Measurements from ENCODE around the gene MRPS26. TPM values are rescaled to one million over a fixed set of nuclear protein-coding genes. Genes with fewer than 3 reads are reported as not detected.

The MRPS26 gene
- polyA plus RNA-seq, 1 experiment = 22.8 TPM

DNA sequence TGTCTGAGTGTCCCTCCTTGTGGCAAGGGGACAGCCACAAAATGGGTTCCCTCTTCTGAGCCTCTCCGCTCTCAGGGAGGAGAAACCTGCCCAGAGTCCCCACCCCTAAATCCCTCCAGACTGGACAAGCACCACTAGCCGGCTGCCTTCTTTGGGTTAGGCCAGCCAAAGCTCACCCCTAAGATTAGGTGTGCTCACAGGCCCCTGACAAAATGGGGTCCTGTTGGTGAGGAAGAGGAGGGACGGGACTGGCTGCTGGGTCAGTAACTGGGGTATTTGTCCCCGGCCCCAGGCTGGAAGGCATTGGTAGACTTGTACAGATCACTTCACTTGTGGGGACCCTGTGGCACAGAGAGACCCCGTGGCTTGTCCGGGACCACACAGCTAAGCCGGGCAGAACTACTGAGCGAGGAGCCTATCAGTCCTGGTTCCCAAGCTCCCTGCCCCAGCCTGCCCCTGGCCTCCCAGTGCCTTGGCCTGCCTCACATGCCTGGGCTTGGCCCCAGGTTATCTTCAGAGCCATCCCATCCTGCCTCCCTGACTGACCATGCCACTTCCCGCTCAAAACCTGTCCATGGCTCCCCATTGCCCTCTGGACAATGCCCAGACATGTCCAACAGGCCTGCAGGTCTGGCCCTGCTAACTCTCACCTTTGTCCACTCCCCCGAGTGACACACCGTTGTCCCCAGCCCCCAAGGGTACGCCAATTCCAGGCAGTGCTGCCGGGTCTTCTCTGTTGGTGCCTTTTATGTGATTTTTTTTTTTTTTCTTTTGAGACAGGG is 49.2 kb downstream of the MRPS26 start:
- Histone ChIP-seq H3K9me3 (ENCODE audit: control insufficient read depth, insufficient read depth, low read length) (no peaks in the 10 kb centered on the region; the same call in 1 of the 2 replicates), H3K4me3 (ENCODE audit: low read depth, low read length) (no peak overlapping the region), H3K27me3 (ENCODE audit: control insufficient read depth, insufficient read depth, low read length) (peaks cover 12% of the 10 kb centered on the region), H3K27ac (ENCODE audit: low read depth, low read length) (no peak overlapping the region)
- ChIA-PET CTCF (no interaction called here), POLR2A (no interaction called here)
- TF ChIP-seq, protein P1, sequence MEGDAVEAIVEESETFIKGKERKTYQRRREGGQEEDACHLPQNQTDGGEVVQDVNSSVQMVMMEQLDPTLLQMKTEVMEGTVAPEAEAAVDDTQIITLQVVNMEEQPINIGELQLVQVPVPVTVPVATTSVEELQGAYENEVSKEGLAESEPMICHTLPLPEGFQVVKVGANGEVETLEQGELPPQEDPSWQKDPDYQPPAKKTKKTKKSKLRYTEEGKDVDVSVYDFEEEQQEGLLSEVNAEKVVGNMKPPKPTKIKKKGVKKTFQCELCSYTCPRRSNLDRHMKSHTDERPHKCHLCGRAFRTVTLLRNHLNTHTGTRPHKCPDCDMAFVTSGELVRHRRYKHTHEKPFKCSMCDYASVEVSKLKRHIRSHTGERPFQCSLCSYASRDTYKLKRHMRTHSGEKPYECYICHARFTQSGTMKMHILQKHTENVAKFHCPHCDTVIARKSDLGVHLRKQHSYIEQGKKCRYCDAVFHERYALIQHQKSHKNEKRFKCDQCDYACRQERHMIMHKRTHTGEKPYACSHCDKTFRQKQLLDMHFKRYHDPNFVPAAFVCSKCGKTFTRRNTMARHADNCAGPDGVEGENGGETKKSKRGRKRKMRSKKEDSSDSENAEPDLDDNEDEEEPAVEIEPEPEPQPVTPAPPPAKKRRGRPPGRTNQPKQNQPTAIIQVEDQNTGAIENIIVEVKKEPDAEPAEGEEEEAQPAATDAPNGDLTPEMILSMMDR (IDR thresholded peaks at IDR 0.05; ENCODE audit: low read depth, low read length) = no peak
- no peak for DNase-seq (ENCODE audit: low read depth, low spot score)

Other genes starting within 250 kb of the MRPS26 start
- 9.0 and 12.9 TPM in 2 replicates for gene CPXM1, start 245.4 kb upstream of the MRPS26 start, polyA plus RNA-seq (2011; rRNA removed)
- not detected in 2 replicates for gene C20orf141, start 231.1 kb upstream of the MRPS26 start, polyA plus RNA-seq (2011; rRNA removed)
- not detected in 2 replicates for gene TMEM239, start 229.7 kb upstream of the MRPS26 start, polyA plus RNA-seq (2011; rRNA removed)
- 17.5 and 19.7 TPM in 2 replicates for gene PCED1A, start 205.4 kb upstream of the MRPS26 start, polyA plus RNA-seq (2011; rRNA removed)
- 33.5 and 36.7 TPM in 2 replicates for gene VPS16, start 205.3 kb upstream of the MRPS26 start, polyA plus RNA-seq (2011; rRNA removed)
- gene PTPRA, start 172.6 kb upstream of the MRPS26 start, polyA plus RNA-seq (2011; rRNA removed) = 68.0 and 87.4 TPM in 2 replicates
- gene GNRH2, start 2.4 kb upstream of the MRPS26 start, polyA plus RNA-seq (2011; rRNA removed) = not detected in 2 replicates
- not detected in 2 replicates for gene OXT, start 25.6 kb downstream of the MRPS26 start, polyA plus RNA-seq (2011; rRNA removed)
- not detected in 2 replicates for gene AVP, start 38.7 kb downstream of the MRPS26 start, polyA plus RNA-seq (2011; rRNA removed)
- gene FASTKD5, start 113.8 kb downstream of the MRPS26 start, polyA plus RNA-seq (2011; rRNA removed) = 16.2 and 20.0 TPM in 2 replicates
- gene UBOX5, start 113.8 kb downstream of the MRPS26 start, polyA plus RNA-seq (2011; rRNA removed) = 3.1 and 3.7 TPM in 2 replicates
- 2.0 and 3.1 TPM in 2 replicates for gene LZTS3, start 127.5 kb downstream of the MRPS26 start, polyA plus RNA-seq (2011; rRNA removed)
- gene DDRGK1, start 158.6 kb downstream of the MRPS26 start, polyA plus RNA-seq (2011; rRNA removed) = 22.8 and 24.7 TPM in 2 replicates
- 25.2 and 29.8 TPM in 2 replicates for gene ITPA, start 163.4 kb downstream of the MRPS26 start, polyA plus RNA-seq (2011; rRNA removed)
- gene SLC4A11, start 193.1 kb downstream of the MRPS26 start, polyA plus RNA-seq (2011; rRNA removed) = 0.47 and 0.53 TPM in 2 replicates